H1 (cell line): ENCODE measurements around the gene C1orf115. TPM values are rescaled to one million over a fixed set of nuclear protein-coding genes. Genes with fewer than 3 reads are reported as not detected.

Experiments used
- ASH2L ChIP-seq: fragments of 200-600, 300-600 bp; sonication (generic); IDR thresholded peaks from one replicate; pipeline ENCODE4 v1.7.1; 2017; ENCODE audit warnings: low read length
- ATF3 ChIP-seq: IDR thresholded peaks from 2 replicates; pipeline ENCODE4 v1.6.1; 2011; ENCODE audit warnings: low read depth, mild to moderate bottlenecking, low read length; ENCODE audit not compliant: insufficient read depth
- JUND ChIP-seq: IDR thresholded peaks from 2 replicates; pipeline ENCODE4 v1.6.1; 2011; ENCODE audit warnings: mild to moderate bottlenecking, improper control_type of control experiment, low read length
- SP1 ChIP-seq: IDR thresholded peaks from 2 replicates; pipeline ENCODE4 v1.6.1; 2011; ENCODE audit warnings: low read depth, low read length
- TBP ChIP-seq: IDR thresholded peaks from 2 replicates; pipeline ENCODE4 v1.6.1; 2011; ENCODE audit warnings: low read depth, low read length, improper control_type of control experiment
- polyA plus RNA-seq, 7 experiments: library from polyadenylated mRNA; depleted of rRNA in 3 of 7; stranded (reverse) in 5 of 7; unstranded in 2 of 7; fragments of >200 nt in 5 of 7; fragments of 200-250 nt in 2 of 7; gene quantifications; 1 replicate in 5 of 7; 2 replicates in 1 of 7; 4 replicates in 1 of 7; pipeline versions ENCODE4 v1.2.1 to v1.2.3, GENCODE V29; 2011 to 2013; ENCODE audit warnings: missing spikeins in 2 of 7, mixed read lengths in 2 of 7
- total RNA-seq: library from RNA; stranded (reverse); fragmentation: NEBNext Ultra II Directional; extraction: Animal tissue kit (Norgen Biotek cat#: 25700); gene quantifications from 2 replicates; pipeline ENCODE4 v1.2.1, GENCODE V29; 2021

Gene C1orf115
- total and polyA plus RNA-seq, 2 of the 8 experiments (the other 6 are each of a cell fraction or from before 2014, with no cell fraction given): 3.5 to 5.6 TPM

- TF ChIP-seq SP1: 0 out of 2 replicates have a peak, but pooled peaks have one; percentile 38
- TF ChIP-seq ASH2L: no peak
- peak; percentile 39; the same call in 1 of the 2 replicates for TF ChIP-seq TBP
- no peak for TF ChIP-seq ATF3
- TF ChIP-seq JUND: peak; percentile 51; the same call in 1 of the 2 replicates
Observed at GRCh38 chr1:220733086-220733601, 43.0 kb downstream of the C1orf115 start (continued).
